HG03378 (cell line): ENCODE data around the gene SMIM30.
"Not testable (repeated sequence)": the region's sequence is repeated elsewhere in the genome, so short reads cannot be mapped to it uniquely, and the experiment has no call there.

Experiments
- ATAC-seq: cut with Tn5 transposase; IDR thresholded peaks from one replicate; pipeline ENCODE4 v1.9.1; 2021; ENCODE audit warnings: mild to moderate bottlenecking, moderate library complexity; ENCODE audit not compliant: unreplicated experiment

Gene SMIM30, protein sequence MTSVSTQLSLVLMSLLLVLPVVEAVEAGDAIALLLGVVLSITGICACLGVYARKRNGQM

DNA sequence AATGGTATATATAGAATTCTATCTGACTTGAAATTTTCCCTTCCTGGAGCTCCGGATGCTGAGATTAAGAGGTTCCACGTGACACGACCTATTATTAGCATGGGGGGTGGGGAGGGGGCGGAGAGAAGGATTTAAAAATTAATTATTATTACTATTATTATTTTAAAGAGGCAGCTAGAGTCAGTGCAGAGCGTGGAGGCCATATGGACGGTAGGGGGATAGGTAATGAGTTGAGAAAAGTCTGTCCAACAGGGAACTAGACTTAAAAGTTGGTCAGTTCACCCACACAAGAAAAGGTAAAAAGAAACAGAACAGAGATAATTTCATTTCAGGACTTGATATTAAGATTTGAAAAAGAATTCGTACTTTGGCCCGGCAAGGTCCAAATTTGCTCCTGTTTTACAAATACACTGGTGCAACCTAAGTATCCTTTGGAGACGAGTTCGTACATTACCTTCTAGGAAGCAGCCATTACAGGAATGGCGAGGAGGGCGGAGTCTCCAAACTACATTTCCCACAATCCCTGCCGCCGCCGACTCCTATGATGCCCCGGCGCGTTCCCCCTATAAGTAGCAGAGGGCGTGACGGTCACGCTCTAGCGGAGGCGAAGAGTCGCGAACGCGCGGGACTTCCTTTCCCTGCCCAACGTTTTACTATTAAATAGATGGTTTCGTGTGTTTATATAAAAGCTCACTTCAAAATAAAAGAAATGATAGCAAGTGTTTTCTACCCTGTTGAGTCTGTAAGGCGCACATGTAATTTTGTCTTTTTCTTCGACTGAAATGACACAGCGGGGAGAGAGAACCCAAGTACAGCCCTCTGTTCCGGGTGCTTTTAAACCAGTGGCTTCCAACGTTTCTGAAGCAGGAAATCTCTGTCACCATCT, at the start of gene SMIM30:
SMIM30 (minus strand) TSS at position 481 of the 886 bp plus-strand sequence. CDS start 976 bp downstream, outside the sequence.
- peak; percentile 98 for ATAC-seq

DNA sequence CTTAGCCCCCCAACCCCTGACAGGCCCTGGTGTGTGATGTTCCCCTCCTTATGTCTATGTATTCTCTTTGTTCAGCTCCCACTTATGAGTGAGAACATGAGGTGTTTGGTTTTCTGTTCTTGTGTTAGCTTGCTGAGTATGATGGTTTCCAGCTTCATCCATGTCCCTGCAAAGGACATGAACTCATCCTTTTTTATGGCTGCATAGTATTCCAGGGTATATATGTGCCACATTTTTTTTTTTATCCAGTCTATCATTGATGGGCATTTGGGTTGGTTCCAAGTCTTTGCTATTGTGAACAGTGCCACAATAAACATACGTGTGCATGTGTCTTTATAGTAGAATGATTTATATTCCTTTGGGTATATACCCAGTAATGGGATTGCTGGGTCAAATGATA, 47.8 kb upstream of the SMIM30 start:
- ATAC-seq = not testable (repeated sequence)

DNA sequence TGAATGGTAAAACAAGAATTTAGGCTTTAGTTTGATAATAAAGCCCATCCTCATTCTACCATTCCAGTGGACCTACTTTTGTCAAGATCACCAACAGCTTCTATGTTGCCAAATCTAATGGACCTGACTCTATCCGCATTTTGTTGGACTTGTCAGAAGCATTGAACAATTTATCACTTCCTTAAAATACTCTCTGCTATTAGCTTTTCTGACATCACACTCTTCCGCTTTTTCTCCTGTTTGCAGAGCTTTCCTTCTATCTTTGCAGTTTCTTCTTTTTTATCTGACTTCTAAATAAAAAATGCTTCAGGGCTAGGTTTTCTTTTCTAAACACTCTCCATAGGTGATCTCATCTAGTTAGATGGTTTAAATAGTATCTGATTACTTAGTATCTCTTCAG, 42.7 kb upstream of the SMIM30 start:
- no peak for ATAC-seq

DNA sequence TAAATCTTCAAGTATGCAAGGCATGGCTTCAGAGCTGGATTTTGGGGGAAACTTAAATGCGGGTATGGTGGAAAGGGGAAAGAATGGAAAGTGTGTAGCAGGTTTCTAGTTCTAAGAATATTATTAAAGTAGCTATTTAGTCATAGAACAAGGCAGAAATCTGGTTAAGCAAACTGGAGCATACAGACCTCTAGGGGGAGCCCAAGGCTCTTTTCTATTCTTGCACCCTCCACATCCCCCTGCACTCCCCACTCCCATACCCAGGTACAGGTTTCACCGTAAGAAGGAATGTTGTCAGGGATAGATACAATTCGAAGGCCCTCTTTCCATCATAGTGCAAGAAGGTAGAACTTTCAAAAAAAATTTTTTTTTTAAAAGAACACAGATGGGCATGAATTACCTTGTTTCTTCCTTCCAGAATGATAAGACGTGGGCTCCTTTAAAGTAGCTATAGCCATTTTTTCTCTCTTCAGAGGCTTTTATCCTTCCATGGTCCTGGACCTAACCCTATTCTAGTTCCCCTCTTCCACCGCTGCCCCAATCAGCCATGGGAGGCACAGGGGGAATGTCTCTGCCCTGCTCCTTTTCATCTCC, 41.5 kb upstream of the SMIM30 start:
- ATAC-seq = peak; percentile 80

DNA sequence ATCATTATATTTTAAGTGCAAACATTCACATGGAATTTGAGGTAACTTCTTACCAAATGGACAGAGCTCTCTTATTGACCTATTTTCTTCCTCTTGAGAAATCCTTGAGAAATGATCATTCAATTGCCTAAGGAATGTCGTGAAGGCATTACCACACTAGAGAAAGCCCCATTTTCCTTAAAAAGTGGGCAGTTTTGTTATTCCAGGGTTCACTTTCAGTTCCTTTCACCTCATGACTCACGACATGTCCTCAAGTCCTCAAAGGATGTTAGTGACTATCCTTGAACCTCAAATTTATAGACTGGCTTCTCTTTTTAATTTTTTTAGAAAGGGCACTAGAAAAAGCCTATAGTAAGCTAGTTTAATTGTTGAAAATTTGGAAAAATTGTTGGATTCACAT, 40.4 kb upstream of the SMIM30 start:
- ATAC-seq = no peak

DNA sequence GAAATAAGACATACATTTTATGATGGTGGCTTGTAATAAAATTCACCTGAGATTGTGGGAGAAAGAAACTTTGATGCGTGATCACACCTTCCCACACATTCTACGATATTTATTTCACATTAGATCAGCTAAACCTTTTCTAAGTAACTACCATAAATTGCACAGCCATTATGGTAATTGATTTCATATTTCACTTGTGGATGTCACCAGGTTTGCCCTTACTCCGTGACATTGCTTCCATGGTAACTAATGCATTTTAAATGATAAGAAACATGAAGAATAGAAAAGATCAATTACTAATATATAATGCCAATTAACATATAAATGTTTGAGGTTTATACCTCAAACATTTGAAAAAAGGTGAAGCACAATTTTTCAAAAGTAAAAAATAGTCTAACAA, 35.8 kb upstream of the SMIM30 start:
- no peak for ATAC-seq

DNA sequence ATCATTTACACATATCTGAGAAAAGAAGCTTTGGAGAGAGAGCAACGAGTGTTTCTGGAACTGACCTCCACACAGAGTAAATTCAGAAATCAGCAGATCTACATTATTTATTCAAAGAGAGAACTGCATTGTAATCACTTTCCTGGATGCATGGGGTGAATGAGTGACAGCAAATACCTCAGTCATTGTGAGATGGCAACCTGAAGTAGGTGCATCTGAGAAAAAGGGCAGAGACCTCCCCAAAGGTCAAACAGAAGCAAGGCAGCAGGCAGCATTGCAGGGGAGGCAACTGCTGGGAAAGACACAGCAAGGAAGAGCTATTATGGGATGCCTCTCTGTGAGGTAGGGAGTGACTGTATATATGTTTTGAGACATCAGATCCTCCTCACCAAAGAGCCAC, 26.5 kb upstream of the SMIM30 start:
- no peak for ATAC-seq

DNA sequence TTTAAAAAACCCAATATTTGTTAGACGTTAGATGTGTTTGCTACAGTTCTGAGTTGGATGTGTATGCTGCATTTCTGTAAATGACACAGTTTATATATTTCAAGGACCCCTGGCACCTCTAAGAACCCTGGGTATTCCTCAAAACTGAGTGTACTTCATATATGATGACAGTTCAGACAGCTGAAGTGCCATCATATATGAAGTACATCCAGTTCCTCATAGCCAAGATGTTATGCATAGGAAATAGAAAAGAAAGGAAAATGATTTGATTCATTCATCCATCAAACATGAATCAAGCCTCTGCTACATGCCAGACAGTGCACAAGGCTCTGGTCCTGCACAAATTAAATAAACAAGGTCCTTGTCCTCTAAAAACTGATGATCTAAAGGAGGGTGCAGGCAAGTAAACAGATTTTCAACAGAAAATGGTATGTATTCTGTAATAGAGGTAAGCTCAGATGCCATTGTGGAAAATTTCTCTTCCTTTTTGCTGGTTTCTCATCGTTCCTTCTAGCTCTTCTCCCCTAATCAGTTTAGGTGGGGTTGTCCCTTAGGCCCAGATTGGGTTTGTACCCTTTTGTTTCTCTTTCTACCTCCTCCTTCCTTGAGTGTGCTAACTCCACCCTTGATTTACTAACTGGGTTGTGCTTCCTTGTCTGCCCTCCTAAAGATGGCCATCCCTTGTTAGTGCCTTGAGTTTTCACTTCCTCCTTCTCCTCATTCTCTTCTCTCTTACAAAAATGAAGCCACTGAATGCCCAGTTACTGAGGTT, 25.3 kb upstream of the SMIM30 start:
- peak; percentile 58 for ATAC-seq

DNA sequence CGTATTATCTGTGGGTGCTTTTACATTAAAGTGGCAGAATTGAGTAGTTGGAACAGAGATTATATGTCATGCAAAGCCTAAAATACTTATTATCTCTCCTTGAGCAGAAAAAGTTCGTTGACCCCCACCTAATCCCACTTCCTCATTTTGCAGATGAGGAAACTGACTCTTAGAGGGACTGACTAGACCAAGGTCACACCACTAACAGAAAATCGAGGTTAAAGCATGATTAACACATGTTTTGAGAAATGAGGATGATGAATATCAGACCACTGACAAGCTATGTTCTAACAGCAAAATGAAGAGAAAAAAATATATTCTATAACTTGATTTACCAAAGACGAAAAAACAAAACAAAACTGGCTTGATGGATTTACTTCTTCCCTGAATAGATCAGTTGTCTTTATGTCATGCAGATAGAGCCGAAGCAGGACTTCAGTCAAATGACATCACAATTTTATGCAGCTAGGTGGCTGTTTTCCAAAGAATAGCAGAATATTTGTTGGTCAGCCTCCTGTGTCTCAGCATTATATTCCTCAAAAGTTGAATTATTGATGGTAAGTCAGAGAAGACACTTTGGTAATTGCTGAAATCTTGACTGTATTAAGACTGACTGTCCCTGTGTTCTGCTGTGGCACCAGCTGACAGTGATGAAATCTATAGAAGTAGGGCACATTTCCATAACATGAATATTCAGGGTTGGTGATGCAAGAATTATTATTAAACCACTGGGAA, 24.2 kb upstream of the SMIM30 start:
- ATAC-seq = peak; percentile 74

DNA sequence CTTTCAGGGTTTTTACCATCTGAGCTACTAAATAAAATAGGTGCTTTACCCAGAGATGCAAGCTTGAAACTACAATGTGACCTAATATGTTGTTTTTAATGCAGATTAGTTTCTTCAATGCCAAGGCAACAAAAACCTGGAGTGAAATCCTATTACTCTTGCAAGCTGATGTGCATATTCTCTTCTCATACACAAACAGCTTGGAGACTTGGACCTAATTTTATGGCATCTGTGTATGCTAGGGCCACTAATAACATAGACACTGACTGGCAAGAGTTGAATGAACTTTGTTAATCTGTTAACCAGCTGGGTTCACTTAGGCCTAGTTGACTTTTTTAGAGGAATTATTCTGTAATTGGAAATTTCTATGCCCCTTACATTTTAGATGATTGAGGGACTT, 23.4 kb upstream of the SMIM30 start:
- ATAC-seq = no peak

DNA sequence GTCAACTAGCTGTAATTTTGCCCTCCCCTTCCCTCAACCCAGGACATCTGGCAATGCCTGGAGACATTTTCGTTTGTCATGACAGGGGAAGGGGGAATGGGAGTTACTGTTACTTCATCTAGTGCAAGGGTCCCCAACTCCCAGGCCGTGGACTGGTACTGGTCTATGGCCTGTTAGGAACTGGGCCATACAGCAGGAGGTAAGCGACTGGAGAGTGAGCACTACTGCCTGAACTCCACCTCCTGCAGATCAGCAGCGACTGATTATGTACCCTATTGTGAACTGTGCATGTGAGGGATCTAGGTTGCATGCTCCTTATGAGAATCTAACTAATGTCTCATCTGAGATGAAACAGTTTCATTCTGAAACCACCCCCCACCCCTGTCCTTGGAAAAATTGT, 22.6 kb upstream of the SMIM30 start:
- no peak for ATAC-seq

DNA sequence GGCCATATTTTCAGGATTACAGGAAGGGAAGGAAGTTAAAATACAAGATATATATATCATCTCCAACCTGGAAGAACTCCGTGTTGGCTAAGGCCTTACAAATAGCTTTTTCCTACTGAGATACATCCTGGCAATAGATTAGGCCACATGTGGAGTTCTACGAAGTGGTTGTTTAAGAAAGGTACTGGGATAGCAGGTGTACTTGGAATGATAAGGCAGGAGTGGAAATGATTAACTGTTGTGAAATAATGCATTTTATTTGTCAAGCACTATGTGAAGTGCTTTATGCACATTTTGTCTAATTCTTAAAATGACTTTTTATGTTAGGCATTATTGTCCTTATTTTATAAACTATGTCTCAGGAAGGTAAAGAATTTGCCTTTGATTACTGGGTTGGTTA, 18.9 kb upstream of the SMIM30 start:
- no peak for ATAC-seq

DNA sequence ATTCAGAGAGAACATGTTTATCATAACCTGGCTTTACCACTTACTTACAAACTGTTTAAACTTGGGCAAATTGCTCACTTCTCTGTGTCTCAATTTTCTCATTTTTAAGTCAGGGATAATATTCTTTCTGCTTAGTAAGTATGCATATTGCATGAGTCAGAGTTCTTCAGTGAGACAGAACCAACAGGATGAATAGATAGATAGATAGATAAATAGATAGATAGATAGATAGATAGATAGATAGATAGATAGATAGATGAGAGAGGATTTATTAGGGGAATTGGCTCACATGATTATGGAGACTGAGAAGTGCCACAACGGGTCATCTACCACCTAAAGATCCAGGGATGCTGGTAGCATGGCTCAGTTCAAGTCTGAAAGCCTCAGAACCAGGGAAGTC, 15.7 kb upstream of the SMIM30 start:
- no peak for ATAC-seq

DNA sequence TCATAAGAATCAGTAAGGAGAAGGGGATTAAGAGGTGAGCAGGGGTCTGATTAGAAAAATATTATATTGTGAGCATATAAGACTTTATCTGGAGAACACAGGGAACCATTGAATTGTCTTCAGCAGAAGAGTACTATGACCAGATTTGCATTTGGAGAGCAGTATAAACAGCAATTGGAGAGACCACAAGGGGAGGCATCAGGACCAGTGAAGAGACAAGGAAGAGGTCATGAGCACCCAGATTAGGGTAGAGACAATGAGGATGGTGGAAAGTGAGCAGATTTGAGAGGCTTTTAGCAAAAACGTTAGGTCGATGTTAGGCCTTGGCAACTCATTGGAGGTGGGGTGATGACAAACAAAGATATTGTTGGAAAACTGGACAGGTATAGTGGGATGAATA, 13.0 kb upstream of the SMIM30 start:
- ATAC-seq = no peak

DNA sequence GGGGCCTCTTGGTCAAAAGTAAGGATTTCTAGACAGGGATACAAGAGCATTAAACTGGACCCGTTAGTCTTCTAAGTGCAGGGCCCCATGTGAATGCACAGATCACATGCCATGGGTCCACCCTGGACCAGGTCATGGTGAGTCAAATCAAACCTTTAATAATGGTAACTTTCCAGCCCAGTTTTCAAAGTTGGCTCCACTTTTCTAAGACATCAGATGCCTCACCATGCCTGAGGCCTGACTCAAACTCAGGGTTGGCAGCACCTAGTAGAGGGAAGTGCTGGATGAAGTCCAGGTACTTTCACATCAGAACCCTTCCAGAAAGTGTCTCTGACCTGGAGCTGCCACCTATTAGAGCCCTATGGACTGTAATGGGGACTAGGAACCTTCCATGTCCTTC, 9.7 kb upstream of the SMIM30 start:
- ATAC-seq = no peak

DNA sequence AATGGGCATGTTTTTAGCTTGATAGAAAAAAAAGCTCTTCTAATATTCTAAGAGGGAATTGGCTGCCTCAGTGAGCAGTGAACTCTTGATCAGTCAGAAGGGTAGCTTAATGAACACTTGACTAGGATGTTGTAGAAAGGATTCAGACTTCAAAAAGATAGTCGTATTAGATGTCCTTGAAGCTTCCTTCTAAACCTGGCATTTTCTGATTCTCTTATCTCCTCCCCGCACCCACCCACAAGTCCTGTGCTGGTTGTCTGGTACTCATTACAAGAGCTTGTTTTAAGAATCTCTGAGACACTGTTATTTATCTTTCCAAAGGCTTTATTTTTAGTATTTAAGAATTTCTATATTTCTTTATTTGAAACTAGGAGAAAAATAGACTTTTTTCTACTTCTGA, 7.4 kb upstream of the SMIM30 start:
- ATAC-seq = no peak

DNA sequence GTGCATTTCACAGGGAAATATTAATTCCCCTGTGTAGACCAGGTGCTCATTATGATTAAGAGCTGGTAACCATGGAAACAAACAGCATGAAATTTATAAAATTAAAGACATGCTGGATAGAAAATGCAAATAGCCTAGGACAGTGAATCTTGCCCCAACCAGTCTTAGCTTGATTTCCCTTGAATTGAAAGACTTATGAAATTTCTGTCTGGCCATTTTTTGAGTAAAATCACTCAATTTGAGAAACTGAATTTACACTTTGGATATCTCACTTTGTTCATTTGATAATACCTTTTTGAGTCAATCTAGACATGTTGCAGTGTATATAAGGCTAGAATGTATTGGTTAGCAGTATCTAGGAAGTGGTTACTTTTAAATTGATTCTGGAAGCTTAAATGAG, 4.4 kb upstream of the SMIM30 start:
- ATAC-seq = no peak

DNA sequence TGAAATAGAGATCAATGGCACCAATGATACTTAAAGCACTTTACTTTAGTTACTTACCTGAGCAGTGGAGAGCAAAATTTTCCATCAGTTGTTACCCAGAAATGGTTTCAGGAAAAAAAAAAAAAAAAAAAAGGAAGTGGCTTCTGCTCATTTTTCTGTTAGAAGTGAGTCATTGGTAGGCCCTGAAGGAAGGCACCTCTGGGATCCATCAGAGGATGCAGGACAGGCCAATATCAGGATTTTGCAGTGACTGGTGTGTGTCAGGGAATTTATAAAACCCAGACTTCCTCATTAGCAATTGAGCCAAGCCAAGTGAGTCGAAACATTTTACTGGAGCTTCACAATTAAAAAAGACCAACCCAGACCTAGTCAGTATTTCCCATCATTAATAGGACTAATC, 2.3 kb upstream of the SMIM30 start:
- no peak for ATAC-seq

DNA sequence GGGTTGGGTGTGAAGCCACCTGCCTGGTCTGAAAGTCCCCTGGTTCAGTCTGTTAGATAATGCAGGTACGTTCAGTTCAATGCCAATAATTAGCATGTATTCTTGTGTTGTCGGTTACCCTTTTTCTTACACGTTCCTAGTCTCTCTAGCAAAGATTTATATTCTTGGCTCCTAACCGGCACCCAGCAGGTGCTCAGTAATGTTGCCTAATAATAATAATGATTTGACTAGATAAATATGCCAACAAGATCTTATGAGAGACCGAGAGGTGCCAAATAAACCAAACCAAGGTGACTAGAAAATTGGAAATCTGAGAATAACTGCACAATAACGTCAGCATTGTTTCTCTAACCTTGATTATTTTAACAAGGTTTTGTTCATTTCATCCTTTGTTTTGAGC, 1.1 kb upstream of the SMIM30 start:
- ATAC-seq = no peak

DNA sequence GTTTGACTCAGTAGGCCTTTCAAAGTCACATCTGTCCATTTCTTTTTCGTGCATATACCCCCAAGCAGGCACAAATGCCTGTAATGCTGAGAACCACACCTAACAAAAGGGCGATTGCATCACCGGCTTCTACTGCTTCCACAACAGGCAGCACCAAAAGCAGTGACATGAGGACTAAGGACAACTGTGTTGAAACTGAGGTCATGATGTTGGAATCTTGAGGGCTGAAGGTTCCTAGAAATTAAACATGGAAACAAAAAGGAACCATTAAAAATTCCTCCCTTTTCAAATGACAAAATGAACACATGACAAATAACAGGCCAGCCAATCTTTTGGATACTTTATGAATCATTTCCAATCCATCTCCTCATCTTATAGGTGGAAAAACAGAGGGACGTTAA, 980 bp downstream of the SMIM30 start:
- not testable (repeated sequence) for ATAC-seq

DNA sequence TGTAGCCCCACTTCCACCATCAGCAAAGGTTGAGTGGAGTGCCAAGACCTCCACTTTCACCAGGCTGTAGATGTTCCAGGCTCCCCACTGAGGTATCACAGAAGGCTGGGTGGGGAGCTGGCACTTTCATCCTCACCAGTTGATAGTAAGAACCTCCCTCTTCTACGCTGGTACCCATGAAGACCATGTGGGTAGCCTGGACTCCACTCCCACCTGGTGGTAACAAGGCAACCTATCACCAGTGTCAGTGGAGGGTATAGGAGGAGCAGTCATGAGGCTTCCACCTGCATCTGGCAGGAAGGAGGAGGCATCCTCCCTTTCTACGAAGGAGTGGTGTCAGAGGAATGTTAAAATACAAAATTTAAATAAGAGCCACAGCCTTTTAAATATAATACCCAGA, 4.4 kb downstream of the SMIM30 start:
- ATAC-seq = peak; percentile 30
